ENCODE data around the gene CRHR1.

Gene CRHR1

DNA sequence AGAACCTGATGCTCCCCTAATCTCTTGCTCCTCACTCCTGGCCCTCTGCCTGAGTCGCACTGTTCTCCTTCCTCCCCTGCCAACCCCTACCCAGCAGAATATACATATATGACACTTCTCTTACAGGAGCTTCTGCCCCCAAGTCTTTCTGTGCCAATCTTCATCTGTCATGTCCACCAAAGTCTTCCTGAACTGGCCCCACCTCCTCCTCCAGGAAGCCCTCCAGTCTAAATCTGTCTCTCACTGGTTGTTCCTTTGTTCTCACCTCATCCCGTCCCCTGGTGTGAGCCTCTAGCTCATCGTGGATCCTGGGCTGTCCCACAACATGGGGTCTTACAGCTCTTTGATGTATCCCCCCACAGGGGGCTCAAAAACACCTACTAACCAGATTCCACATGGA, 8.3 kb downstream of the CRHR1 start:
- TF ChIP-seq EZH2phosphoT487 (conservative IDR thresholded peaks at IDR 0.05; ENCODE audit: low read length), result no peak
- TF ChIP-seq, protein P1, sequence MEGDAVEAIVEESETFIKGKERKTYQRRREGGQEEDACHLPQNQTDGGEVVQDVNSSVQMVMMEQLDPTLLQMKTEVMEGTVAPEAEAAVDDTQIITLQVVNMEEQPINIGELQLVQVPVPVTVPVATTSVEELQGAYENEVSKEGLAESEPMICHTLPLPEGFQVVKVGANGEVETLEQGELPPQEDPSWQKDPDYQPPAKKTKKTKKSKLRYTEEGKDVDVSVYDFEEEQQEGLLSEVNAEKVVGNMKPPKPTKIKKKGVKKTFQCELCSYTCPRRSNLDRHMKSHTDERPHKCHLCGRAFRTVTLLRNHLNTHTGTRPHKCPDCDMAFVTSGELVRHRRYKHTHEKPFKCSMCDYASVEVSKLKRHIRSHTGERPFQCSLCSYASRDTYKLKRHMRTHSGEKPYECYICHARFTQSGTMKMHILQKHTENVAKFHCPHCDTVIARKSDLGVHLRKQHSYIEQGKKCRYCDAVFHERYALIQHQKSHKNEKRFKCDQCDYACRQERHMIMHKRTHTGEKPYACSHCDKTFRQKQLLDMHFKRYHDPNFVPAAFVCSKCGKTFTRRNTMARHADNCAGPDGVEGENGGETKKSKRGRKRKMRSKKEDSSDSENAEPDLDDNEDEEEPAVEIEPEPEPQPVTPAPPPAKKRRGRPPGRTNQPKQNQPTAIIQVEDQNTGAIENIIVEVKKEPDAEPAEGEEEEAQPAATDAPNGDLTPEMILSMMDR (IDR thresholded peaks at IDR 0.05; ENCODE audit: insufficient read depth, low read length, poor library complexity, severe bottlenecking), result no peak
- Histone ChIP-seq H3K36me3 (ENCODE audit: low read length) (no peaks in the 10 kb centered on the region), H3K9me2 (replicated peaks; ENCODE audit: insufficient read depth, low read length) (no peaks in the 10 kb centered on the region), H3K27me3 (ENCODE audit: low read length) (no peaks in the 10 kb centered on the region), H3F3A (ENCODE audit: insufficient read depth) (no peaks in the 10 kb centered on the region), H3K9me3 (ENCODE audit: insufficient read depth, low read length) (no peaks in the 10 kb centered on the region), H3K27ac (ENCODE audit: low read depth, low read length) (no peak overlapping the region), H3K9ac (ENCODE audit: low read length) (no peak overlapping the region), H4K20me1 (ENCODE audit: low read depth, low read length) (no peaks in the 10 kb centered on the region), H3K79me2 (ENCODE audit: insufficient read depth, low read length) (no peaks in the 10 kb centered on the region), H3K4me3 (ENCODE audit: insufficient read depth, low read length, poor library complexity, severe bottlenecking) (no peak overlapping the region), H2AFZ (ENCODE audit: low read depth, low read length, severe bottlenecking) (no peak overlapping the region), H3K4me2 (ENCODE audit: low read depth, low read length, poor library complexity, severe bottlenecking) (no peak overlapping the region)

- H4K20me1 ChIP-seq (ENCODE audit: low read depth, low read length), result no peaks in the 10 kb centered on the region
- H3K9me2 ChIP-seq (replicated peaks; ENCODE audit: insufficient read depth, low read length), result no peaks in the 10 kb centered on the region
- H3K9ac ChIP-seq (ENCODE audit: low read length), result no peak overlapping the region
- H3K79me2 ChIP-seq (ENCODE audit: insufficient read depth, low read length), result no peaks in the 10 kb centered on the region
- no peak overlapping the region for H3K4me3 ChIP-seq (ENCODE audit: insufficient read depth, low read length, poor library complexity, severe bottlenecking)
- no peak overlapping the region for H2AFZ ChIP-seq (ENCODE audit: low read depth, low read length, severe bottlenecking)
- H3F3A ChIP-seq (ENCODE audit: insufficient read depth), result no peaks in the 10 kb centered on the region
- H3K4me2 ChIP-seq (ENCODE audit: low read depth, low read length, poor library complexity, severe bottlenecking), result no peak overlapping the region
- no peaks in the 10 kb centered on the region for H3K27me3 ChIP-seq (ENCODE audit: low read length)
- no peak overlapping the region for H3K27ac ChIP-seq (ENCODE audit: low read depth, low read length)
- TF ChIP-seq EZH2phosphoT487 (conservative IDR thresholded peaks at IDR 0.05; ENCODE audit: low read length), result no peak
- TF ChIP-seq, protein P1 (IDR thresholded peaks at IDR 0.05; ENCODE audit: insufficient read depth, low read length, poor library complexity, severe bottlenecking), result no peak
- no peaks in the 10 kb centered on the region for H3K9me3 ChIP-seq (ENCODE audit: insufficient read depth, low read length)
- H3K36me3 ChIP-seq (ENCODE audit: low read length), result no peaks in the 10 kb centered on the region
Observed at GRCh38 chr17:45792995-45793755, 9.1 kb downstream of the CRHR1 start.

DNA sequence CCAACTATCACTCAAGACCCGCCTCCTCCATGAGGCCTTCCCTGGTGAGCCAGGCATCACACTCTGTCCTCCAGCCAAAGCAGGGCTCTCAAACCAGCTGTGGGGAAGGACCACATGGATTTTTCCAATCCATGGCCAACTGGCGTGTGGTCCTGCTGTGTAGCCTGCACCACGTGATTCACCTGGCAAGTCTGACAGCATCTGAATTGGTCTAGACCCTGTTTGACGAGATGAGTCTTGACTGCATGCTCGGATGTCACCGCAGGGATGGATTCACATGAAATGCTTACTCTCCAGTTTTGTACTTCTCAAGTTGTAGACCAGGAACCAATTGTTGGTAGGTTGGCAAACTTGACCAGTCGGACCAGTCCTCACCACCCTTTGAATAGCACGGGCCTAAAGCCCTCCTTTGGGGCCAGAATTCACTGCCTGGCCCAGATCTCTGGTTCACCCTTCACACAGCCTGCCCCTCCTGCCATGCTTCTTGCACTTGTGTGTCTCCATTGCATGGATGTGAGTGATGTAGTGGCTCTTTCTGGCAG, 9.9 kb downstream of the CRHR1 start:
- no peaks in the 10 kb centered on the region for H3F3A ChIP-seq (ENCODE audit: insufficient read depth)
- H3K9me3 ChIP-seq (ENCODE audit: insufficient read depth, low read length), result no peaks in the 10 kb centered on the region
- no peaks in the 10 kb centered on the region for H3K9me2 ChIP-seq (replicated peaks; ENCODE audit: insufficient read depth, low read length)
- no peak overlapping the region for H2AFZ ChIP-seq (ENCODE audit: low read depth, low read length, severe bottlenecking)
- no peaks in the 10 kb centered on the region for H3K36me3 ChIP-seq (ENCODE audit: low read length)
- H3K9ac ChIP-seq (ENCODE audit: low read length), result no peak overlapping the region
- TF ChIP-seq EZH2phosphoT487 (conservative IDR thresholded peaks at IDR 0.05; ENCODE audit: low read length), result no peak
- TF ChIP-seq, protein P1 (IDR thresholded peaks at IDR 0.05; ENCODE audit: insufficient read depth, low read length, poor library complexity, severe bottlenecking), result no peak
- no peaks in the 10 kb centered on the region for H4K20me1 ChIP-seq (ENCODE audit: low read depth, low read length)
- H3K27ac ChIP-seq (ENCODE audit: low read depth, low read length), result no peak overlapping the region
- H3K79me2 ChIP-seq (ENCODE audit: insufficient read depth, low read length), result no peaks in the 10 kb centered on the region
- no peak overlapping the region for H3K4me2 ChIP-seq (ENCODE audit: low read depth, low read length, poor library complexity, severe bottlenecking)
- no peaks in the 10 kb centered on the region for H3K27me3 ChIP-seq (ENCODE audit: low read length)
- no peak overlapping the region for H3K4me3 ChIP-seq (ENCODE audit: insufficient read depth, low read length, poor library complexity, severe bottlenecking)
